GM06990 (cell line): Measurements from ENCODE around the gene RFX8.

Experiments used
- DNase-seq: peaks from one replicate; pipeline ENCODE4 v3.0.0-alpha.2; 2011; ENCODE audit not compliant: insufficient read length; ENCODE audit errors: extremely low read depth
- H3K27me3 ChIP-seq: replicated peaks from 2 replicates; pipeline ENCODE4 v1.6.0; 2011; ENCODE audit warnings: low read length; ENCODE audit not compliant: control insufficient read depth, insufficient read depth
- H3K36me3 ChIP-seq: 2 replicates; pipeline ENCODE4 v1.5.1; 2011; ENCODE audit warnings: low read length; ENCODE audit not compliant: control insufficient read depth, insufficient read depth
- H3K4me3 ChIP-seq: replicated peaks from 2 replicates; pipeline ENCODE4 v1.5.1; 2011; ENCODE audit warnings: low read depth, mild to moderate bottlenecking, control low read depth, low read length
- CTCF ChIP-seq: IDR thresholded peaks from 2 replicates; pipeline ENCODE4 v1.5.1; 2011; ENCODE audit warnings: low read length, control low read depth, mild to moderate bottlenecking, inconsistent platforms; ENCODE audit not compliant: insufficient read depth, poor library complexity, severe bottlenecking

RFX8 gene

GRCh38 chr2:101480764-101481163 is 5.9 kb upstream of the RFX8 start:
- no peaks in the 10 kb centered on the region for H3K36me3 ChIP-seq
- H3K27me3 ChIP-seq = peaks cover 1% of the 10 kb centered on the region
- no peak for DNase-seq
- no peak overlapping the region for H3K4me3 ChIP-seq
- no peak for TF ChIP-seq CTCF

- Histone ChIP-seq H3K4me3 (no peak overlapping the region), H3K27me3 (peaks cover 1% of the 10 kb centered on the region), H3K36me3 (no peaks in the 10 kb centered on the region)
- no peak for DNase-seq
- no peak for TF ChIP-seq CTCF
These were observed 4.9 kb upstream of the RFX8 start for GRCh38 chr2:101479810-101480209.

GRCh38 chr2:101479328-101479727 is 4.4 kb upstream of the RFX8 start:
- no peaks in the 10 kb centered on the region for H3K36me3 ChIP-seq
- peaks cover 1% of the 10 kb centered on the region for H3K27me3 ChIP-seq
- H3K4me3 ChIP-seq = no peak overlapping the region
- TF ChIP-seq CTCF = no peak
- no peak for DNase-seq

GRCh38 chr2:101478181-101479001 is 3.5 kb upstream of the RFX8 start:
- H3K27me3 ChIP-seq = peaks cover 1% of the 10 kb centered on the region
- TF ChIP-seq CTCF = no peak
- no peak overlapping the region for H3K4me3 ChIP-seq
- DNase-seq = no peak
- H3K36me3 ChIP-seq = no peaks in the 10 kb centered on the region

- TF ChIP-seq CTCF = no peak
- peaks cover 1% of the 10 kb centered on the region for H3K27me3 ChIP-seq
- DNase-seq = no peak
- H3K4me3 ChIP-seq = no peak overlapping the region
- H3K36me3 ChIP-seq = no peaks in the 10 kb centered on the region
These were observed 2.6 kb upstream of the RFX8 start for GRCh38 chr2:101477556-101477955.
